GM18505 (cell line): ENCODE results near the gene SFXN5.

Experiments used
- ATAC-seq: cut with Tn5 transposase; IDR thresholded peaks from one replicate; pipeline ENCODE4 v1.9.1; 2021; ENCODE audit not compliant: unreplicated experiment
- POLR2A ChIP-seq: IDR thresholded peaks from 4 replicates; pipeline ENCODE4 v1.6.1; 2011; ENCODE audit warnings: borderline replicate concordance; ENCODE audit not compliant: insufficient read depth, insufficient read length; ENCODE audit errors: extremely low read depth

Gene SFXN5

GRCh38 chr2:73000808-73001570 lies 70.5 kb downstream of the SFXN5 start:
- no peak for ATAC-seq

DNA sequence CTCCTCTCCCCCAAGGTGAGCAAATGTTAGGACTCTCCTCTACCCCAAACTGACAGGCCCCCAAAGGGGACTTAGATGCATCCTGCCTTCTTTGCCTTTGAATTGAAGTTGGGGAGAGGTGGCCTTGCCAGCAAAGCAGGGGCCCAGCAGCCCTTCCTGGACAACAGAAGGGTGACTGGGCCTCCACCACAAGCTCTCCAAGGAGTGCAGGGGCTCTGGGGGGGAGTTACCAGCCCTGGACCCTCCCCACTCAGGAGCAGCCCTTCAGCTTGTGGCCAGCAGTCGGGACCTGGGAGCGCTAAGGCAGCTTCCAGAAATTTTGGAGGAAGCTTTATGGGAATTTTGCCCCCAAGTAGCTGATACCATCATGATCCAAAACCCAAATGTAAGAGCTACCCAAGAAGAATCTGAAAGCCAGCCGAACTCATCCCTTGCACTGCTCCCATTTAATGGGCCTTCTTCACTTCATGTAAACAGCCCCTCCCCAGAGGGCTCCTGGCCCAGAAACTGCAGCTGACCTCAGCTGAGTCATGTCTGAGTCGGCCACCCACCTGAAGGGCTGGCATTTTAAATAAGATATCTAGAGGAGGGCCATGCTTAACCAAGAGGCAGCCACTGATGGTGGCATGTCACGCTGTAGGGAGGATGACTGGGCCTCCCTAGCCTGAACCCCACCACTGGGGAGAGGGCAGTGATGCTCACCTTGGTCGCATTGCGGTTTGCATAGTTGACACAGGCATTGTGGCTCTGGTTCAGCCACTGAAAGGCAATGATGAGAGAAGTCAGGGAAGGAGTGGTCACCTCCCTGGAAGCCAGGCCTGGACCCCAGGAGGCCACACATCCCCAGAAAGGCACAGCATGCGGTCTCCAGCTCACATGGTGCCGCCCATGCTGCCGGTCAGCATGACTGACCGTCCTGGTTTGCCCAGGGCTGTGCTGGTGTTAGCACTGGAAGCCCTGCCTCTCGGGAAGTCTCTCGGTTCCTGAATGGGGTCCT lies 71.5 kb downstream of the SFXN5 start:
- TF ChIP-seq POLR2A = no peak
- ATAC-seq = no peak

More at GRCh38 chr2:73000808-73001570, 70.5 kb downstream of the SFXN5 start:
- no peak for TF ChIP-seq POLR2A

GRCh38 chr2:72998724-72999123 lies 72.8 kb downstream of the SFXN5 start:
- TF ChIP-seq POLR2A = no peak
- no peak for ATAC-seq

GRCh38 chr2:72998234-72998651 lies 73.3 kb downstream of the SFXN5 start:
- ATAC-seq = no peak
- TF ChIP-seq POLR2A = no peak

DNA sequence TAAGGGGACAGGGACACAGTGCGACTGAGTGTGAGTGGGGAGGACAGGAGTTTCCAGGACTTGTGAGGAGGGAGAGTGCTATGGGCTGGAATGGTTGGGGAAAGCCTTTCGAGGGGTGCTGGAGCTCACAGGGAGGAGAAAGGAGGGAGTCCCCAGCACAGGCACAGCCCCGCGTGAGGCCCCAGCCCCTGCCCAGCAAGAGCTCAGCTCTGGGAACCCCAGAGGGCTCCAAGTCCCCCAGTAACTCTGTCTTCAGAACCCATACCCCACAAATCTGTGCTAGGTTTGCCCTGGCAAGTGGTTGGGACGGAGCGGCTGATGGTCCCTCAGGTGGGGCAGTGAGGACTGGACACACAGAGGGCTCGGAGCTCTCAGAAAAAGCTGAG lies 75.4 kb downstream of the SFXN5 start:
- no peak for TF ChIP-seq POLR2A
- ATAC-seq = no peak

DNA sequence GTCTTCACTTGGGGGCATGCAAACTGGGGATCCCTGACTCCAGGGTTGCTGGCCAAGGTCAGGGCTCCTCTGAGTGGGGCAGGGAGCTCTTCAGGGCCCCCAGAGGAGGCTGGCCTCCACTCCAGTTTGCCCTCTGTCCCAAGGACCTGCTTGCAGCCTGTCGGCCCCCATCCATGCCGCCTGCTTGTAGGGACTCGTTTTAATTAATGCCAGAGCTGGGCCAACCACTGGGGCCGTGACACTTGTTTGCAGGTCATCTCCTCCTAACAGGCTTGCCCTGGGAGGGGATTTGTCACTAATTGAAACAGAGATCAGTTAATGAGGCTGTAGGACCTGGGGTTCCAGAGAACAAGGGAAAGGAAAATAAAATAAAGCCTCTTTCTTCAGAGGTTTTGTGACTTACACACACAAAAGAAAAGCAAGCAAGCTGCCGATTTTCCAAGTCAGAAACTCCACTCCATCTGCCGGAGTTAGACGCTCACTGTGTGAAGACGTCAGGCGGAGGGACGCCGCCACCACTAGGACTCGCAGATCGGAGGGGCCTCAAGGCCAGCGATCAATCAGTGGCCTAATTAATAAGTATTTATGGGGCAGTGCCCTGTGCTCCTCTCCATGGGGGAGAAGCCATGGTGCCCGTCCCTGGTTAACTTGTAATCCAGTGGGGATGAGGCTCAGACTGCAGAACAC lies 75.9 kb downstream of the SFXN5 start:
- no peak for ATAC-seq
- no peak for TF ChIP-seq POLR2A

GRCh38 chr2:72994991-72995380 lies 76.5 kb downstream of the SFXN5 start:
- TF ChIP-seq POLR2A = no peak
- no peak for ATAC-seq

DNA sequence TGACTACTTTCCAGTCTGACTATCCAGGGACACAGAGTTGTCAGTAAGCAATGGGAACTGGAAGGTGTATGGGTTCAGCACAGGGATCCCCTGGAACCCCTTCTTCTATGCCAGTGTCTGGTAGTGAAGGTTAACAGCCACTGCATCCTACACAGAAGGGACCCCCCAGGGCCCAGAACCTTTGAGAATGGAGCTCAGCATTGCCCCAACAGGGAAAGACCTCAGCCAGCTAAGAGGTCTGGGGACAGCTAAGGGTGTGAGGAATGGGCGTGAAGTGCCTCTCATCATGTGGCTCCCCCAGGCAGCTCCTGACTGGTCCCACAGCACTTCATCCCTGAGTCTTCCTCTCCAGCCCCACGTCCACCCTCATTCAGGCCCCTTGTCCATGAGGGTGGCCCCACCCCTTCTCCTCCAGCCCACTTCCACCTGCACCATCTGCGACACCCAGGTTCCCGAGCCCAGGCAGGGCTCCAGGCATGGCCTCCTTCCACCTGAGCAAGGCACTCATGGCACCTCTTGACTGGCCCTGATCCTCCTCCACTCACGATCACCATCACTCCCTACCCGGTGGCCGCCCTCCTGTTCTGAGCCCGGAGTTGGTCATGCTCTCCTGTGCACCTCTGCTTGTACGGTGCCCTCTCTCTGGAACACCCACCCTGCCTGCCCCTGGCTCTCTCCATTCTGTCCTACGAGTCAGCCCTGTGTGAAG lies 77.1 kb downstream of the SFXN5 start:
- no peak for ATAC-seq
- no peak for TF ChIP-seq POLR2A

DNA sequence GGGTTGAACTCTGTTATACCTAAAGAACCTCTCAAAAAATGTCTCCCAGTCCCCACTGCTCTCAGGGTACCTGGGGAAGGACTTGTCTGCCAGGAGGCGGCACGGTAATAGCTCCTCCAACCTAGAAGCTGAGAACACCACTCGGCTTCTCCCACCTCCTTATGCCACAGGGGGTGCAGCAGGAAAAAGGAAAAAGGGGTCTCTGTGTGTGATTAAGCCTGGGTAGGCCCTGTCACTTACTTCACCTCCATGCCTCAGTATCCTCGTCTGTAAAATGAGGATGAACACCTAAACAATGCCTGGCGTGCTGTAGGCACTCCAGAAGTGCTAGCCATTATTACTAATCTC lies 77.6 kb downstream of the SFXN5 start:
- no peak for ATAC-seq
- no peak for TF ChIP-seq POLR2A

- ATAC-seq = no peak
- no peak for TF ChIP-seq POLR2A
These were observed 78.2 kb downstream of the SFXN5 start for GRCh38 chr2:72993147-72993932.

- no peak for TF ChIP-seq POLR2A
- no peak for ATAC-seq
These were observed 78.8 kb downstream of the SFXN5 start for GRCh38 chr2:72992734-72993102.
